ENCODE data around the gene MAP3K4. TPM values are rescaled to one million over a fixed set of nuclear protein-coding genes. Genes with fewer than 3 reads are reported as not detected.

Gene MAP3K4
- total and polyA plus RNA-seq, 2 of the 8 experiments (the other 6 are each of a cell fraction or from before 2014, with no cell fraction given), result 16.6 to 51.6 TPM

- no peak for TF ChIP-seq CHD7 (IDR thresholded peaks at IDR 0.05; ENCODE audit: insufficient replicate concordance, low read length)
- no peak for TF ChIP-seq RXRA (IDR thresholded peaks at IDR 0.05; ENCODE audit: insufficient read depth, low read depth, low read length)
- TF ChIP-seq YY1 (IDR thresholded peaks at IDR 0.05; ENCODE audit: low read depth, low read length), result no peak
- no peak for TF ChIP-seq TEAD4 (IDR thresholded peaks at IDR 0.05; ENCODE audit: low read depth, low read length)
- no peak for TF ChIP-seq KDM5A (IDR thresholded peaks at IDR 0.05; ENCODE audit: low read length)
Observed at GRCh38 chr6:160972111-160972510, 19.5 kb upstream of the MAP3K4 start (continued).
